ENCODE results near the gene SYCP3. TPM values are rescaled to one million over a fixed set of nuclear protein-coding genes. Genes with fewer than 3 reads are reported as not detected.
A peak's percentile ranks its signal among the peaks of the same experiment; 100 is the strongest.

SYCP3 gene
- total RNA-seq, 1 experiment from 2014 or later = 0.16 TPM

- H3K27me3 Mint-ChIP-seq (ENCODE audit: insufficient read depth, unreplicated experiment) = no peaks in the 10 kb centered on the region
- no peak overlapping the region for H3K27ac Mint-ChIP-seq (ENCODE audit: unreplicated experiment)
- Histone ChIP-seq H3K4me1 (no peaks in the 10 kb centered on the region), H3K36me3 (ENCODE audit: control insufficient read depth, insufficient read depth, low read length) (no peaks in the 10 kb centered on the region), H3K9me3 (no peaks in the 10 kb centered on the region), H3K4me3 (ENCODE audit: low read depth, low read length) (no peak overlapping the region), H3K27me3 (replicated peaks; ENCODE audit: control insufficient read depth, insufficient read depth, low read length) (no peaks in the 10 kb centered on the region)
- no peak for DNase-seq
- intact Hi-C loops (cut with micrococcal nuclease; ENCODE audit: unreplicated experiment) = no loop called here
- no peak overlapping the region for H3K4me3 Mint-ChIP-seq (ENCODE audit: unreplicated experiment)
- H3K9me3 Mint-ChIP-seq (ENCODE audit: unreplicated experiment) = no peaks in the 10 kb centered on the region
- POLR2A ChIA-PET = no interaction called here
- BruUV-seq (replicated peaks) = no TSS peak
- H3K36me3 Mint-ChIP-seq (ENCODE audit: insufficient read depth, unreplicated experiment) = peaks cover 5% of the 10 kb centered on the region
- TF ChIP-seq CTCF (IDR thresholded peaks at IDR 0.05; ENCODE audit: insufficient read depth in 1 of 2, low read depth in 1 of 2, low read length in 1 of 2, severe bottlenecking in 1 of 2, unreplicated experiment in 1 of 2) = no peak
- H3K4me1 Mint-ChIP-seq (ENCODE audit: low read depth, unreplicated experiment) = peaks cover 6% of the 10 kb centered on the region
- CTCF ChIA-PET = no interaction called here
Observed at GRCh38 chr12:101761350-101761749, 22.1 kb upstream of the SYCP3 start.

GRCh38 chr12:101759396-101760047 lies 20.3 kb upstream of the SYCP3 start:
- H3K36me3 ChIP-seq (ENCODE audit: control insufficient read depth, insufficient read depth, low read length) = no peaks in the 10 kb centered on the region
- H3K27me3 Mint-ChIP-seq (ENCODE audit: insufficient read depth, unreplicated experiment) = no peaks in the 10 kb centered on the region
- BruUV-seq (replicated peaks) = no TSS peak
- H3K4me1 ChIP-seq = no peaks in the 10 kb centered on the region
- TF ChIP-seq CTCF (IDR thresholded peaks at IDR 0.05; ENCODE audit: insufficient read depth in 1 of 2, low read depth in 1 of 2, low read length in 1 of 2, severe bottlenecking in 1 of 2, unreplicated experiment in 1 of 2) = peak; percentile 59 to 73
- no peaks in the 10 kb centered on the region for H3K9me3 ChIP-seq
- no peak overlapping the region for H3K4me3 Mint-ChIP-seq (ENCODE audit: unreplicated experiment)
- DNase-seq = peak in 1 of 2 experiments; percentile 33
- peaks cover 5% of the 10 kb centered on the region for H3K4me1 Mint-ChIP-seq (ENCODE audit: low read depth, unreplicated experiment)
- intact Hi-C loops (cut with micrococcal nuclease; ENCODE audit: unreplicated experiment) = loop anchor here (1.0 to 5.0 kb wide), 4 partner anchors 89 to 345 kb away; no protein-coding TSS in a partner anchor
- H3K27ac Mint-ChIP-seq (ENCODE audit: unreplicated experiment) = no peak overlapping the region
- POLR2A ChIA-PET = interaction anchor here (0.6 kb wide), 2 partner anchors 73 to 238 kb away, joined by 4 to 5 read pairs; no protein-coding TSS in a partner anchor
- H3K36me3 Mint-ChIP-seq (ENCODE audit: insufficient read depth, unreplicated experiment) = peaks cover 8% of the 10 kb centered on the region
- no peaks in the 10 kb centered on the region for H3K9me3 Mint-ChIP-seq (ENCODE audit: unreplicated experiment)
- H3K4me3 ChIP-seq (ENCODE audit: low read depth, low read length) = no peak overlapping the region
- CTCF ChIA-PET = interaction anchor here (0.5 to 1.4 kb wide), 10 partner anchors 63 to 1556 kb away, joined by 3 to 7 read pairs (median 4); partner anchors contain the start of gene ARL1
- no peaks in the 10 kb centered on the region for H3K27me3 ChIP-seq (replicated peaks; ENCODE audit: control insufficient read depth, insufficient read depth, low read length)

DNA sequence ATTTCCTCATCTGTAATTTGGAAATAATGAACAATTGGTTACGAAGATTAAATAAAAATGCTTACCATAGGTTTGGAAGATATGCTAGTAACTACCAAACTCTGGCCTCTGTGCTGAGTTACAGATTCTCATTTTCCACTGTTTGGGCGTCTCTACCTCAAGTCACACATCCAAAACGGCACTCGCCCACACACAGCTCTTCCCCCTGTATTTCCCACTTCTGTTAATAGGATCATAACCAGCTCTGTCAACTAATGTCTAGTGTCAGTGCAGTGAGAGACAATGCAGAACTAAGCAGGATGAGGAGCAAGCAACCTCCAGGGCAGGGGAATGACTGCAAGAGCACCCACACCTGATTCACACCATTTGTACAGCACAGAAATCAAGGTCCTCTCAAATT lies 10.9 kb upstream of the SYCP3 start:
- Histone ChIP-seq H3K4me3 (ENCODE audit: low read depth, low read length) (no peak overlapping the region), H3K9me3 (0 out of 2 replicates have a peak, but pooled peaks cover under 1% of the 10 kb centered on the region), H3K4me1 (no peaks in the 10 kb centered on the region), H3K36me3 (ENCODE audit: control insufficient read depth, insufficient read depth, low read length) (peaks cover 1% of the 10 kb centered on the region; the same call in 1 of the 2 replicates), H3K27me3 (replicated peaks; ENCODE audit: control insufficient read depth, insufficient read depth, low read length) (no peaks in the 10 kb centered on the region)
- Mint-ChIP-seq H3K4me1 (ENCODE audit: low read depth, unreplicated experiment) (no peaks in the 10 kb centered on the region), H3K27ac (ENCODE audit: unreplicated experiment) (no peak overlapping the region), H3K36me3 (ENCODE audit: insufficient read depth, unreplicated experiment) (peaks cover 37% of the 10 kb centered on the region), H3K9me3 (ENCODE audit: unreplicated experiment) (no peaks in the 10 kb centered on the region), H3K4me3 (ENCODE audit: unreplicated experiment) (no peak overlapping the region), H3K27me3 (ENCODE audit: insufficient read depth, unreplicated experiment) (no peaks in the 10 kb centered on the region)
- no peak for DNase-seq
- no TSS peak for BruUV-seq (replicated peaks)
- ChIA-PET POLR2A (no interaction called here), CTCF (no interaction called here)
- intact Hi-C loops (cut with micrococcal nuclease; ENCODE audit: unreplicated experiment) = no loop called here
- no peak for TF ChIP-seq CTCF (IDR thresholded peaks at IDR 0.05; ENCODE audit: insufficient read depth in 1 of 2, low read depth in 1 of 2, low read length in 1 of 2, severe bottlenecking in 1 of 2, unreplicated experiment in 1 of 2)
